Measurements from ENCODE around the gene PTGES3L.

Gene PTGES3L

DNA sequence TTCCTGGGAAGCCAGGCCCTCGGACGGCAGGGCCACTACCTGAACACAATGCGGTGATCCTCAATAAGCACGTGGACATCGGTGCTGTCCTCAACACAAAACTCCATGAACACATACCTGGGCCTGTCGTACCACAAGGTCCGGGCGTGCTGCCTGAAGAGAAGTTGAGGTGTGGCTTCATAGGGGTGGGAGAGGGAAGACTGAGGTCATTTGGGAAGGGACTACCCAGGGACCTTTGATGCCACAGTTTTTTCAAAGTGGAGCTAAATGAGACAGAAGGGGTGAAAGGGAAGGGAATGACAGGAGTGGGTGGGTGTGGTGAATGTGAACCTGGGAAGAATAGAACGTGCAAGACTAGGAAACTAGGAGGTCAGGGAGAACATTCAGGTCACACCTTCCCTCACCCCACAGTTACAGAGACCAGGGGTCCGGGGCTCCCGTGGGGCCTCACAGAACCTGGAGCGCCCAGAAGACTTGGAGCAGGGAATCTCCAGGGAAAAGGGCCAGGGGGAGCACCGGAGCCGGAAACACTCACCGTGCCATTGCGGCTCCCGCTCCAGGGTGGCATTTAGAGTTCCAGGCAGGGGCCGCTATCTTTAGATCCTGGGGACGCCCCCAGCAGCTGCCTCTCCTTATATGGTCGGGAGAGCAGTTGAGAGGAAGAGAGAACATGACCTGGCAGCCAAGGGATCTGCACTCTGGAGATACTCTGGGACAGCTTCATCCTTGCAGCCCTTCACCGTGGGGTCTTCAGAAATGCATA is at the start of gene PTGES3L:
Gene PTGES3L (minus strand): TSS at position 570 of the 763 bp plus-strand sequence. CDS start 27 bp downstream, at position 543.
- DNase-seq (ENCODE audit: extremely low read depth, low read depth): no peak
- TF ChIP-seq, protein P1, sequence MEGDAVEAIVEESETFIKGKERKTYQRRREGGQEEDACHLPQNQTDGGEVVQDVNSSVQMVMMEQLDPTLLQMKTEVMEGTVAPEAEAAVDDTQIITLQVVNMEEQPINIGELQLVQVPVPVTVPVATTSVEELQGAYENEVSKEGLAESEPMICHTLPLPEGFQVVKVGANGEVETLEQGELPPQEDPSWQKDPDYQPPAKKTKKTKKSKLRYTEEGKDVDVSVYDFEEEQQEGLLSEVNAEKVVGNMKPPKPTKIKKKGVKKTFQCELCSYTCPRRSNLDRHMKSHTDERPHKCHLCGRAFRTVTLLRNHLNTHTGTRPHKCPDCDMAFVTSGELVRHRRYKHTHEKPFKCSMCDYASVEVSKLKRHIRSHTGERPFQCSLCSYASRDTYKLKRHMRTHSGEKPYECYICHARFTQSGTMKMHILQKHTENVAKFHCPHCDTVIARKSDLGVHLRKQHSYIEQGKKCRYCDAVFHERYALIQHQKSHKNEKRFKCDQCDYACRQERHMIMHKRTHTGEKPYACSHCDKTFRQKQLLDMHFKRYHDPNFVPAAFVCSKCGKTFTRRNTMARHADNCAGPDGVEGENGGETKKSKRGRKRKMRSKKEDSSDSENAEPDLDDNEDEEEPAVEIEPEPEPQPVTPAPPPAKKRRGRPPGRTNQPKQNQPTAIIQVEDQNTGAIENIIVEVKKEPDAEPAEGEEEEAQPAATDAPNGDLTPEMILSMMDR (IDR thresholded peaks at IDR 0.05; ENCODE audit: low read depth, low read length): no peak

DNA sequence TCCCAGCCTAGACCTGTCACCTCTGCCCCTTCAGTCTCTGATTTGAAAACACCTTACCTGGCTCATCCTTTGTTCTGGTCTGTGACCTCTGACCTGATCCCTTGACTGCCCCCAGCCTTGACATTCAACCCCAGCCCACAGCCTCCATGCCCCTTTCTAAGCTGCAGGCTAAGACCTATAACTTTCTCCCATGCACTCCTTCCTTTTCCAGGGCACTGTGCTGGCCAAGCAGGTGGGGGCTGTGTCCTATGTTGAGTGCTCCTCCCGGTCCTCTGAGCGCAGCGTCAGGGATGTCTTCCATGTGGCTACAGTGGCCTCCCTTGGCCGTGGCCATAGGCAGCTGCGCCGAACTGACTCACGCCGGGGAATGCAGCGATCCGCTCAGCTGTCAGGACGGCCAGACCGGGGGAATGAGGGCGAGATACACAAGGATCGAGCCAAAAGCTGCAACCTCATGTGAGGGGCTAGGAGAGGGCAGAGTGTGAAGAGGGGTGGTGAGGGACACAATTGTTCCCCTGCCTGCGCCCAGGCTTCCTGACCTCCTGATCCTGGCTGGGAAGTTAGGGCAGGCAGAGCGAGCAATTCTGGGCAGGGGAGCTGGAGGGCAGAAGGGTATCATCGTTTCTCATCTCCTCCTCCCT is 48.5 kb upstream of the PTGES3L start:
- DNase-seq (ENCODE audit: extremely low read depth, low read depth): no peak
- TF ChIP-seq, protein P1 (IDR thresholded peaks at IDR 0.05; ENCODE audit: low read depth, low read length): no peak

DNA sequence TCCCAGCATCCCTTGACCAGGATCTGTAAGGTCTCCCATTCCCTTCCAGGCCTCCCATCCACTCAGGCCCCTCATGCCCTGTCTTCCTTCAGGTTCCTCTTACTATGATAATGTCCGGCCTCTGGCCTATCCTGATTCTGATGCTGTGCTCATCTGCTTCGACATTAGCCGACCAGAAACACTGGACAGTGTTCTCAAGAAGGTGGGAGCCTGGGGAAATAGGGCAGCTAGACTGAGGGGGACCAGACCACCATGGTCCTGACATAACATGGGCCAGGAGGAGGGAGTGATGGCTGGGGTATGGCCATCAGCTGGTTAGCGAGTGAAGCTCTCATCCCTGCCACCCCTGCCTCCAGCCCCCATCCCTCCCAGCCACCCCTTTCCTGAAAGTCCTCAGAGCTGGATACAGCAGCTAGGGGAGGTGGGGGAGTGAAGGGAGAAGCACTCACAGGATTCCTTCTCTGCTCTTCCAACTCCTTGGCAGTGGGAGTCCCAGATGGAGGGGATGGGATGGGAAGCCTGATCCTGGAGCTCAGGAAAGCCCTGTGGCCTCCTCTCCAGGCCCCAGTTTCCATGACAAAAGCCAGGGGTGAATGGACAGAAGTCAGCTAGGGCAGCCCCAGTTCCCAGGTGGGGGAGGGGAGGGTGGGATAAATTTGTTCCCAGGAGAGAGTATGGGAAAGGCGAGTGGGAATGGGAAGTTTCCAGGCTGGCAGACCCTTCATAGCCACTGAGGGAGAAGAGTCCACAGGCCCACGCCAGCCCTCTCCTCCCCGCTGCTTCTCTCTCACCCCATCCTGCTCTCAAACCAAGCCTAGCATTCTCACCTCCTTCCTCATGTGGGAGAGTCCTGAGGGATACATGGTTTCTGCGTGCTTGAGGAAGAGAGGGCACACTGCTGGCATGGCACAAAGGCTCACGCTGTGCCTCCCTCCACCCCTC is 47.5 kb upstream of the PTGES3L start:
- DNase-seq (ENCODE audit: extremely low read depth, low read depth): no peak
- TF ChIP-seq, protein P1 (IDR thresholded peaks at IDR 0.05; ENCODE audit: low read depth, low read length): no peak

GRCh38 chr17:43026595-43026994 is 46.7 kb upstream of the PTGES3L start:
- TF ChIP-seq, protein P1 (IDR thresholded peaks at IDR 0.05; ENCODE audit: low read depth, low read length): no peak
- no peak for DNase-seq (ENCODE audit: extremely low read depth, low read depth)

DNA sequence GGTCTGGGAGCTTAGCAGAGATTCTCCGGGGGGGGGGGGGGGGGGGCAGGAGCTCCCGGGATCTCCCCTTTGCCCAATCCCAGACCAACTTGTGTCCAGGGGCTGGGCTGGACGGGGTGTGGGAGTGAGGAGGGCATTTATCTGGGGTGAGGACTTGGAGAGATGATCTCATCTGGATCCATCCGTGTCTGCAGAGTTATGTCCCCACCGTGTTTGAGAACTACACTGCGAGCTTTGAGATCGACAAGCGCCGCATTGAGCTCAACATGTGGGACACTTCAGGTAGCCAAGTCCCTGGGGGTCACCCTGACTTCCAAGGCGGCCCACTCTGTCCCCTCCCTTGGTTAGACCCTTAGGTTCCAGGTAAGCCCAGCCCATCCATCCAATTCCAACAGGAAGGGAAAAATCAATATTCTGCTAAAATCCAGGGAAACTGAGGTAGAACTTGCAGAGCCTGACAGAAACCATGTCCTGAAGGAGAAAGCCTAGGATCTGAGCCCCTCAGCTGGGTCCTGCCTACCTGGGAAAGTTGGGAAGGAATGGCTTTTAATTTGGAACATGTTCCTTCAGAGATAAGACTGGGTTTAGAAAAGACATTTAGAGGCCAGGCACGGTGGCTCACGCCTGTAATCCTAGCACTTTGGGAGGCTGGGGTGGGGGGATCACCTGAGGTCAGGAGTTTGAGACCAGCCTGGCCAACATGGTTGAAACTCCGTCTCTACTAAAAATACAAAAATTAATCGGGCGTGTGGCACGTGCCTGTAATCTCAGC is 46.1 kb upstream of the PTGES3L start:
- DNase-seq (ENCODE audit: extremely low read depth, low read depth): no peak
- TF ChIP-seq, protein P1 (IDR thresholded peaks at IDR 0.05; ENCODE audit: low read depth, low read length): no peak

- no peak for DNase-seq (ENCODE audit: extremely low read depth, low read depth)
- TF ChIP-seq, protein P1 (IDR thresholded peaks at IDR 0.05; ENCODE audit: low read depth, low read length): no peak
These were observed 45.4 kb upstream of the PTGES3L start for GRCh38 chr17:43025290-43025657.
